ENCODE measurements around the gene HOMER3.

The HOMER3 gene

GRCh38 chr19:18900700-18901481 is 40.1 kb downstream of the HOMER3 start:
- DNase-seq, result no peak

- DNase-seq, result no peak
Measured at GRCh38 chr19:18899624-18900560, 41.1 kb downstream of the HOMER3 start.

DNA sequence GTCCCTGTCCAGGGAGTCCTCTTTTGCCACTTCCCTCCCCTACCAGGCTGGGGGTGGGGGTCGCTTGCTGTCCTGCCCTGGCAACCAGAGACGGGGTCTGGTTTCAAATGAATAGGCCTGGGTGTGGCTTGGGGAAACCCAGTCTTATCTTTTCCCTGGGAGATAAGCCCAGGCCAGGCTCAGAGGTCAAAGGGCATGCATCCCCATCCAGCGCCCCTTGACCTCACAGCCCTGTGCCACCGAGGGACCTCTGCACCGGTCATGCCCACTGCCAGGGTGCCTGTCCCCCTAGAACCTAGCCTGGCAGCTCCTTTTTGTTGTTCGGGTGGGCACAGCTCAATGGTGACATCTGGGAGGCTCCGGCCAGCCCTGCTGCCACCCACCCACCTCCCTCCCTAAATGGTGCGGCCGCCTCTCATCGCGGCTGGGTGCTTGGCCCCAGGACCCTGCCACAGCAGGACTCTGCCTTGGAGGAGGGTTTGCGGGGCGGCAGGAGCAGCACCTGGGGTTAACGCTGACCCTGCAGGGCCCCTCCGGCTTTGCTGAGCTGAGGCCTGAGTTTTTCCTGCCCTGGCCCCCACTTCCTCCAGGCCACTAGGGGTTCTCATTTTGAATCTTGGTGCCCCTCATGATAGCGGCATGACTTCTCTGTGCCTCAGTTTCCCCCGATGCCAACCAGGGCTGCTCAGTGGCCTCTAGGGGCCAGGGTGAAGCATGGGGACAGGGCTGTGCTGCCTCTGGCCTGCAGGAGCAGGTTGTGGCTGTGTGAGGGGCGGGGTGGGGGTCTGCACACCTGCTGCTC is 42.2 kb downstream of the HOMER3 start:
- DNase-seq, result no peak

- DNase-seq, result no peak
Measured at GRCh38 chr19:18898081-18898606, 42.9 kb downstream of the HOMER3 start.

GRCh38 chr19:18897094-18898029 is 43.7 kb downstream of the HOMER3 start:
- DNase-seq, result no peak

DNA sequence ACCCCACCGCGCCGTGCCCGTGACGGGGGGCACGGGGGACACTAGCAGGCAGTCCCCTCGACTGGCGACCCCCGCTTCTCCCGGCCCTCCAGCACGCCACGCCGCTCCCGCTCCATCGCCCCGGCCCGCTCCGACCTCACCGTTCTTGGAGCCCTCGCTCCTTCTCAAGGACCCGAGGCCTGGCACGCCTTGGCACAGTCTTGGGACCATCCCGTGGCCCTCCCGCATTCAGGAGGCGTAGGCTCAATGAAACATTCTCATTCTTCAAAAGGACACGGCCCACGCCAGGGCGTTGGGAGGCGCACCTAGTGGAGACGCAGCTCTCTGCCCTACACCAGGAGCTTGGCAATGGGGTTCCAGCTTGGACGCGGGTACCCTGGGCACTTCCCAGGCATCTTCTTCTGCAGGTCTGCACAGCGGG is 44.6 kb downstream of the HOMER3 start:
- DNase-seq, result no peak

GRCh38 chr19:18895824-18896341 is 45.1 kb downstream of the HOMER3 start, which contains the start of gene CERS1:
Gene CERS1, minus strand, starts transcription at chr19:18896158. Its CDS starts 86 bp downstream, at chr19:18896072.
- no peak for DNase-seq

DNA sequence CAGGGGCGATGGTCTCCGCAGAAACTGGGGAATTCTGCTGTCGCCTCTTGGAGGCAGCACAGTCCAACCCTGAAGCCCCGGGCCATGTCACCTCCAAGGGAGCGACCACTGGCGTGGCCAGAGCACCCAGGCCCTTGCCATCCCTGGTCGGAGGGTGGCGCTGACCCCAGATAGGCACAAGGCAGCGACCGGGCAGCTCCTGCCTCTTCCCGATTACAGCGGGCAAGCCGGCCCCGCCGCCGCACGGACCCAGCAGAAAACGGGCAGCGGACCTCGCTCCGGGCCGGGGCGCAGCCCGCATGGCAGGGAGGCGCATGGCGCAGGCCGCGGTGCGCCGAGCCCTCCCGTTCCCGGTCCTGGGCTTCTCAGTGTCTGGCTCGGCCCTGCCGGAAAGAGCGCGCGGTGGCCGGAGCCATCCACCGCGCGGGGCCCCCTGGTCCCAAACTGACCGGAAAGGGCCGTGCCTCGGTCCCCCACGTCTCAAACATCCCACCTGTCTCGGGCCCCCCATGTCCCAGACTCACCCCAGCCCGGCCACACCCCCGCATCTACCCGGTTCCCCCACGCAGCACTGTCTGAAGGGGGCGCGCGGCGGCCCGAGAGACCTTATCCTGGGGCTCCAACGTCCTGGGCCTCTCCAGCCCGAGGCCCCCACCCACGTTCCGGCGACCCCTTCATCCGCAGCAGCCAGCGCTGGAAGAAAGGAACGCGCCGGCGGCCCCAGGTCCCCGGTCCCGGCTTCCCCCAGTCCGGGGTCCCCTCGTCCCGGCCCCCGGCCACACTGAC is 45.8 kb downstream of the HOMER3 start:
- no peak for DNase-seq

- DNase-seq, result no peak
Measured at GRCh38 chr19:18894254-18895037, 46.6 kb downstream of the HOMER3 start.

DNA sequence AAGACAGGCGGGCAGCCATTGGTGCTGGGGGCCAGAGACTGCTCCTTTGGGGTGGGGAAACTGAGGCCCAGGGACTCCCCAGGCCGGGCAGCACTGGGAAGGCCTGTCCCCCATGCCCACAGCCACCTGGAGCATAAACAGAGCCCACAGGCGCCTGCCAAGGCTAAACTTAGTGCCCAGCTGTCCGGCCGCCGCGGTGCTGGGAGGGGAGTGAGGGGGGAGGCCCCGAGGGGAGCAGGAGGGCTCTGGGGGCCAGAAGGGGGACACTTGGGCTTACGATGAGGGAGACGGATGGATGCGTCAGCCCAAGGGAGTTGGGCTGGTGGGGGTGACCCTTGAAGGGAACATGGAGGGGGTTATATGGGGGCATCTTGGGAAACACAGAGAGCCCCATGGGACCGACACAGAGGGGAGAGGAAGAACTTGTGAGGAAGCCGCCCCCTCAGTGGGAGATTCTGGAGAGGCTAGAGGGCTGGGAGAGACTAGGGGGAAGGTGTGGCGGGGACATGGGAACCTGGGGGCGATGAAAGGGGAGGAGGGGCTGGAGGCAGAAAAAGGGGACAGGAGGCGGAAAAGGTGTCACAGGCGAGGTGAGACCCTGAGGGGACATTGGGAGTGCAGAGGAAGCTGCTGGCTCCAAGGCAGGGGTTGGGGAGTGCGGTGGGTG is 47.3 kb downstream of the HOMER3 start:
- no peak for DNase-seq

DNA sequence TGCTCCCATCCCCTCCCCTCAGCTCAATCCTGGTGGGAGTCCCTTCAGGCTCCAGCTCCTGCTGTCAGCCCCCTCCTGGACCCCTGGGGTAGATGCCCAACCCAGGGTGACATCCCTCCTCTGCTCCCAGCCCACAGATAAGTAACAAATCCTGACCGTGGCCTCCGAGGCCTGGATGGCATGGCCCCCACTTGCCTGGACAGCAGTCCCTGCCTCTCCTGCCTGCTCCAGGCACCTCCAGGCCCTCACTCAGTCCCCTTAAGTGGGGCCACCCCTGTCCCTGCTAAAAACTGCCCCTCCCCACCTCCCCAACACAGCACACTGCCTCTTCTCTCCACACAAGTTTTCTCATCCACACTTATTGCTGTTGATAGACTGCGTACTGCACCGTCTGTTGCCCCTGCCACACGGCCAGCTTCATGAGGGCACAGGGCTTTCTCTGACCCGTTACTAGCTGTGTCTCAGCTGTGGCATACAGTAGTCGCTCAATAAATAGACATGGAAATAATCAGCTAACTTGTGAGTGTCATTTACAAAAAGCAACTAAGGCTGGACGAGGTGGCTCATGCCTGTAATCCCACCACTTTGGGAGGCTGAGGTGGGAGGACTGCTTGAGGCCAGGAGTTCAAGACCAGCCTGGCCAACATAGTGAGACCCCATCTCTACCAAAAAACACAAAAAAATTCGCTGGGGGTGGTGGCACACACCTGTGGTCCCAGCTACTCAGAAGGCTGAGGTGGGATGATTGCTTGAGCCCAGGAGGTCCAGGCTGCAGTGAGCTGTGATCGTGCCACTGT is 50.9 kb downstream of the HOMER3 start:
- DNase-seq, result no peak

DNA sequence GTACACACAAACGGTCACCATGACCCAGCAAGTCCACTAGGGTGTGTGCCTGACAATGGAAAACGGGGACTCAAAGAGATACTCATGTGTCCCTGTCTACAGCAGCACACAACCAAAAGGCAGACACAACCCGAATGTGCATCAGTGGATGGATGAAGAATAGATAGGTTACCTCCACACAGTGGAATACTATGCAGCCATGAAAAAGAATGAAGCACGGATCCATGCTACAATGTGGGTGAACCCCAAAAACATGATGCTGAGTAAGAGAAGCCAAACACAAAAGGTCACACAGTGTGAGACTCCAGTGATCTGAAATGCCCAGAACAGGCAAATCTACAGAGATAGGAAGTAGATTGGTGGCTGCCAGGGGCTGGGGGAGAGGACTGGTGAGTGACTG is 54.0 kb downstream of the HOMER3 start:
- no peak for DNase-seq

GRCh38 chr19:18883526-18884304 is 57.3 kb downstream of the HOMER3 start:
- DNase-seq, result no peak

- DNase-seq, result no peak
Measured at GRCh38 chr19:18881491-18881890, 59.5 kb downstream of the HOMER3 start.

DNA sequence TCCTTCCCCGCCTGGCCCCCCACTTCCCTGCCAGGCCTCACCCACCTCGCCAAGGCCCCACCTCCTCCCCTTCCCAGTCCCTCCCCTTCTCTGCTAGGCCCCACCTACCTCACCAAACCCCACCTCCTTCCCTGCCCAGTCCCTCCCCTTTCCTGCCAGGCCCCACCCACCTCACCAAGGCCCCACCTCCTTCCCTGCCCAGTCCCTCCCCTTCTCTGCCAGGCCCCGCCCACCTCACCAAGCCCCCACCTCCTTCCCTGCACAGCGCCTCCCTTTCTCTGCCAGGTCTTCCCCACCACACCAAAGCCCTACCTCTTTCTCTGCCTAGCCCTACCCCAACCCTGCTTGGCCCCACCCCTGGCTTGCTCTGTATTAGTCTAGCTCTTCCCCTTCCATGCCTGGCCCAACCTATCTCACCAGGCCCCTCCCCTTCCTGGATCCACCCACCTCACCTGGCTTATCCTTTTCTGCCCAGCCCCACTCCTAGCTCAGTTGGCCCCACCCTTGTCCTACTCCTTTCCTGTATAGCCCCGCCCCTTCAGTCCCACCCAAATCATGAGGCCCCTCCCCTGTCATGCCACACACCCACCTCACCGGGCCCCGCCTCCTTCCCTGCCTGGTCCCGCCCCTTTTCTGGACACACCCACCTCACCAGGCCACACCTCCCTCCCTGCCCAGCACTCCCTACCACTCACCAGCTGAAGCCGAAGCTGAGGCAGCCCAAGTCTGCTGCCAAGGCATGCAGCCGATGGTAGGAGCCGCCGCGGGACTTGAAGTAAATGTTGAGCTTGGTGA is 61.2 kb downstream of the HOMER3 start:
- DNase-seq, result no peak

Data from stimulated activated CD4-positive, alpha-beta T cell treated with anti-CD3 and anti-CD28 coated beads, Interleukin-4, amount 100 ng/mL, for 4 hours (primary cell).